ENCODE results near the gene PPDPF.

DNA sequence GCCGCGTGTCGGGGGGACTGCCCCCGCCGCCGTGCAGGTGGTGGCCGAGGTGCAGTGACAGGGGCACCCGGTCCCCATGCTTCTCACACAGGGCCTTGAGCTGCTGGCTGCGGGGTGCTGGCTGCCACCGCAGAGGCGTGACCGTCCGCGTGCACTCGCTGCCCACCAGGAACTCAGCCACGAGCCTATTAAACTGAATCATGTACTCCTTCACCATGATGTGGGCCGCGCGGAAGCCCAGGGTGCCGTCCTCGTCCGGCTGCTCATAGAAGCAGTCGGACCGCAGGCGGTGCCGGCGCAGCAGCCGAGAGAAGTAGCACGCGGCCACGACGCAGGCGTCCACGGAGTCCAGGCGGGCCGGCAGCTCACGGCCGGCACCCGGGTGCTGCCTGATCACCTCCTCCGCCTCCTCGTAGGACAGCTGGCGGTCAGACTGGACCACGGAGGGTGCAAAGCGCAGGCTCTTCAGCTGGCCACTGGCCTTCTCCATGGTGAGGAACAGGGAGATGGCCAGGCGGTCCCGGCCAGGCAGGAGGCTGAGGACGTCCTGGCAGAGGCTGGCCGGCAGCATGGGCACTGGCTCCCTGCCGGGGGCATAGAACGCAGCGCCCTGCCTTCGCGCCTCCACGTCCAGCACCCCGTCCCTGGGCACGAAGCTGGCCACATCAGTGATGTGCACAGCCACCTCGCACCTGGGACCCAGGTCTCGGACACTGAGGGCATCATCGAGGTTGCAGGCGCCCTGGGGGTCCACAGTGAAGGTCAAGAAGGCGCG, 43.7 kb downstream of the PPDPF start:
- TF ChIP-seq, protein P1, sequence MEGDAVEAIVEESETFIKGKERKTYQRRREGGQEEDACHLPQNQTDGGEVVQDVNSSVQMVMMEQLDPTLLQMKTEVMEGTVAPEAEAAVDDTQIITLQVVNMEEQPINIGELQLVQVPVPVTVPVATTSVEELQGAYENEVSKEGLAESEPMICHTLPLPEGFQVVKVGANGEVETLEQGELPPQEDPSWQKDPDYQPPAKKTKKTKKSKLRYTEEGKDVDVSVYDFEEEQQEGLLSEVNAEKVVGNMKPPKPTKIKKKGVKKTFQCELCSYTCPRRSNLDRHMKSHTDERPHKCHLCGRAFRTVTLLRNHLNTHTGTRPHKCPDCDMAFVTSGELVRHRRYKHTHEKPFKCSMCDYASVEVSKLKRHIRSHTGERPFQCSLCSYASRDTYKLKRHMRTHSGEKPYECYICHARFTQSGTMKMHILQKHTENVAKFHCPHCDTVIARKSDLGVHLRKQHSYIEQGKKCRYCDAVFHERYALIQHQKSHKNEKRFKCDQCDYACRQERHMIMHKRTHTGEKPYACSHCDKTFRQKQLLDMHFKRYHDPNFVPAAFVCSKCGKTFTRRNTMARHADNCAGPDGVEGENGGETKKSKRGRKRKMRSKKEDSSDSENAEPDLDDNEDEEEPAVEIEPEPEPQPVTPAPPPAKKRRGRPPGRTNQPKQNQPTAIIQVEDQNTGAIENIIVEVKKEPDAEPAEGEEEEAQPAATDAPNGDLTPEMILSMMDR (conservative IDR thresholded peaks at IDR 0.05) = no peak
- no peak for TF ChIP-seq EZH2 (IDR thresholded peaks at IDR 0.05; ENCODE audit: low read depth)

Measured in PC-9 (cell line).